IMR-90 (cell line): ENCODE measurements around the gene SECTM1.

Source experiments
- BHLHE40 ChIP-seq: fragments of 150-350 bp; IDR thresholded peaks from 2 replicates; pipeline ENCODE4 v1.6.1; 2016; ENCODE audit warnings: mild to moderate bottlenecking, low read depth, low read length
- CEBPB ChIP-seq: IDR thresholded peaks from 2 replicates; pipeline ENCODE4 v1.6.1; 2012; ENCODE audit warnings: low read depth, low read length, improper control_type of control experiment
- CHD1 ChIP-seq: IDR thresholded peaks from 2 replicates; pipeline ENCODE4 v1.6.1; 2012; ENCODE audit warnings: low read depth, low read length, improper control_type of control experiment
- MAFK ChIP-seq: IDR thresholded peaks from 2 replicates; pipeline ENCODE4 v1.6.1; 2012; ENCODE audit warnings: low read depth, low read length, improper control_type of control experiment
- MXI1 ChIP-seq: IDR thresholded peaks from 2 replicates; pipeline ENCODE4 v1.6.1; 2012; ENCODE audit warnings: low read depth, mild to moderate bottlenecking, low read length, moderate library complexity, borderline replicate concordance
- POLR2A ChIP-seq: IDR thresholded peaks from 2 replicates; pipeline ENCODE4 v1.6.1; 2012; ENCODE audit warnings: mild to moderate bottlenecking, low read depth, low read length
- RCOR1 ChIP-seq: IDR thresholded peaks from 2 replicates; pipeline ENCODE4 v1.6.1; 2012; ENCODE audit warnings: mild to moderate bottlenecking, low read length, improper control_type of control experiment; ENCODE audit not compliant: insufficient replicate concordance
- RFX5 ChIP-seq: IDR thresholded peaks from 2 replicates; pipeline ENCODE4 v1.8.0; 2012; ENCODE audit warnings: low read depth, mild to moderate bottlenecking, low read length, moderate library complexity
- SMC3 ChIP-seq: fragments of 150-350 bp; IDR thresholded peaks from 2 replicates; pipeline ENCODE4 v1.6.1; 2016; ENCODE audit warnings: low read depth, mild to moderate bottlenecking, antibody characterized with exemption, low read length, moderate library complexity
- TF ChIP-seq, protein P1 (sequence below): conservative IDR thresholded peaks from 2 replicates; pipeline ENCODE4 v1.5.1; 2012; ENCODE audit warnings: mild to moderate bottlenecking, low read depth, low read length, improper control_type of control experiment
- TF ChIP-seq, protein P2 (sequence below): fragments of 150-350 bp; IDR thresholded peaks from 2 replicates; pipeline ENCODE4 v1.6.1; 2017; ENCODE audit warnings: mild to moderate bottlenecking, antibody characterized with exemption, low read length, low read depth
- TF ChIP-seq, protein P3 (sequence below): fragments of 150-350 bp; IDR thresholded peaks from 2 replicates; pipeline ENCODE4 v1.6.1; 2016; ENCODE audit warnings: low read depth, mild to moderate bottlenecking, low read length, moderate library complexity, borderline replicate concordance

DNA sequence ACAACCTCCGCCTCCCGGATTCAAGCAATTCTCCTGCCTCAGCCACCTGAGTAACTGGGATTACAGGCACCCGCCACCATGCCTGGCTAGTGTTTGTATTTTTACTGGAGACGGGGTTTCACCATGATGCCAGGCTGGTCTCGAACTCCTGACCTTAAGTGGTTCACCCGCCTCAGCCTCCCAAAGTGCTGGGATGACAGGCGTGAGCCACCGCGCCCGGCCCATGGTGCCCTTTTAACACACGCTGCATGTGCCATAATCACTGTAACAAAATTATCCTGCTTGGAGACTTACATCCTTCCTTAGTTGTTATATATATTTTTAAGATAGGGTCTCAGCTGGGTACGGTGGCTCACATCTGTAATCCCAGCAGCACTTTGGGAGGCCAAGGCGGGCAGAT lies 21.6 kb downstream of the SECTM1 start:
- TF ChIP-seq, protein P1, sequence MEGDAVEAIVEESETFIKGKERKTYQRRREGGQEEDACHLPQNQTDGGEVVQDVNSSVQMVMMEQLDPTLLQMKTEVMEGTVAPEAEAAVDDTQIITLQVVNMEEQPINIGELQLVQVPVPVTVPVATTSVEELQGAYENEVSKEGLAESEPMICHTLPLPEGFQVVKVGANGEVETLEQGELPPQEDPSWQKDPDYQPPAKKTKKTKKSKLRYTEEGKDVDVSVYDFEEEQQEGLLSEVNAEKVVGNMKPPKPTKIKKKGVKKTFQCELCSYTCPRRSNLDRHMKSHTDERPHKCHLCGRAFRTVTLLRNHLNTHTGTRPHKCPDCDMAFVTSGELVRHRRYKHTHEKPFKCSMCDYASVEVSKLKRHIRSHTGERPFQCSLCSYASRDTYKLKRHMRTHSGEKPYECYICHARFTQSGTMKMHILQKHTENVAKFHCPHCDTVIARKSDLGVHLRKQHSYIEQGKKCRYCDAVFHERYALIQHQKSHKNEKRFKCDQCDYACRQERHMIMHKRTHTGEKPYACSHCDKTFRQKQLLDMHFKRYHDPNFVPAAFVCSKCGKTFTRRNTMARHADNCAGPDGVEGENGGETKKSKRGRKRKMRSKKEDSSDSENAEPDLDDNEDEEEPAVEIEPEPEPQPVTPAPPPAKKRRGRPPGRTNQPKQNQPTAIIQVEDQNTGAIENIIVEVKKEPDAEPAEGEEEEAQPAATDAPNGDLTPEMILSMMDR: no peak
- TF ChIP-seq BHLHE40: no peak
- no peak for TF ChIP-seq CHD1
- TF ChIP-seq, protein P2, sequence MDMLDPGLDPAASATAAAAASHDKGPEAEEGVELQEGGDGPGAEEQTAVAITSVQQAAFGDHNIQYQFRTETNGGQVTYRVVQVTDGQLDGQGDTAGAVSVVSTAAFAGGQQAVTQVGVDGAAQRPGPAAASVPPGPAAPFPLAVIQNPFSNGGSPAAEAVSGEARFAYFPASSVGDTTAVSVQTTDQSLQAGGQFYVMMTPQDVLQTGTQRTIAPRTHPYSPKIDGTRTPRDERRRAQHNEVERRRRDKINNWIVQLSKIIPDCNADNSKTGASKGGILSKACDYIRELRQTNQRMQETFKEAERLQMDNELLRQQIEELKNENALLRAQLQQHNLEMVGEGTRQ: no peak
- TF ChIP-seq, protein P3, sequence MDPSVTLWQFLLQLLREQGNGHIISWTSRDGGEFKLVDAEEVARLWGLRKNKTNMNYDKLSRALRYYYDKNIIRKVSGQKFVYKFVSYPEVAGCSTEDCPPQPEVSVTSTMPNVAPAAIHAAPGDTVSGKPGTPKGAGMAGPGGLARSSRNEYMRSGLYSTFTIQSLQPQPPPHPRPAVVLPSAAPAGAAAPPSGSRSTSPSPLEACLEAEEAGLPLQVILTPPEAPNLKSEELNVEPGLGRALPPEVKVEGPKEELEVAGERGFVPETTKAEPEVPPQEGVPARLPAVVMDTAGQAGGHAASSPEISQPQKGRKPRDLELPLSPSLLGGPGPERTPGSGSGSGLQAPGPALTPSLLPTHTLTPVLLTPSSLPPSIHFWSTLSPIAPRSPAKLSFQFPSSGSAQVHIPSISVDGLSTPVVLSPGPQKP: no peak
- no peak for TF ChIP-seq POLR2A
- no peak for TF ChIP-seq RFX5
- no peak for TF ChIP-seq CEBPB
- TF ChIP-seq MAFK: no peak
- no peak for TF ChIP-seq RCOR1
- TF ChIP-seq SMC3: no peak
- no peak for TF ChIP-seq MXI1
